ENCODE measurements around the gene C1orf167. TPM values are rescaled to one million over a fixed set of nuclear protein-coding genes. Genes with fewer than 3 reads are reported as not detected.

The C1orf167 gene
- total RNA-seq, 2 donors from 2014 or later = not detected

GRCh38 chr1:11741919-11742558 is 20.0 kb upstream of the C1orf167 start:
- peak overlapping the region; percentile 77 for H3K4me3 Mint-ChIP-seq
- H3K4me1 Mint-ChIP-seq (ENCODE audit: low read depth in 2 of 2) = peaks cover 74 to 80% of the 10 kb centered on the region in 2 donors
- no peaks in the 10 kb centered on the region for H3K9me3 Mint-ChIP-seq
- DNase-seq (ENCODE audit: low spot score) (no peak), ATAC-seq (no peak)
- H3K27ac Mint-ChIP-seq = peak overlapping the region; percentile 98 to 99
- peaks cover 10% of the 10 kb centered on the region for H3K36me3 Mint-ChIP-seq
- H3K27me3 Mint-ChIP-seq = no peaks in the 10 kb centered on the region

- no peaks in the 10 kb centered on the region for H3K9me3 Mint-ChIP-seq
- DNase-seq (ENCODE audit: low spot score) = no peak
- peaks cover 61 to 69% of the 10 kb centered on the region in 2 donors for H3K4me1 Mint-ChIP-seq (ENCODE audit: low read depth in 2 of 2)
- peak overlapping the region in 1 of 2 donors; percentile 63 for H3K27ac Mint-ChIP-seq
- no peaks in the 10 kb centered on the region for H3K27me3 Mint-ChIP-seq
- ATAC-seq = no peak
- H3K4me3 Mint-ChIP-seq = no peak overlapping the region
- peaks cover 16% of the 10 kb centered on the region for H3K36me3 Mint-ChIP-seq
These were observed 17.7 kb upstream of the C1orf167 start for GRCh38 chr1:11744287-11744686.

- Mint-ChIP-seq H3K27ac (peak overlapping the region; percentile 46 to 78), H3K36me3 (peaks cover 17% of the 10 kb centered on the region), H3K9me3 (no peaks in the 10 kb centered on the region), H3K27me3 (no peaks in the 10 kb centered on the region), H3K4me1 (ENCODE audit: low read depth in 2 of 2) (peaks cover 45 to 54% of the 10 kb centered on the region in 2 donors), H3K4me3 (peak overlapping the region; percentile 8)
- ATAC-seq = no peak
- no peak for DNase-seq (ENCODE audit: low spot score)
These were observed 15.9 kb upstream of the C1orf167 start for GRCh38 chr1:11746092-11746491.

- peak overlapping the region; percentile 8 for H3K4me3 Mint-ChIP-seq
- peaks cover 17% of the 10 kb centered on the region for H3K36me3 Mint-ChIP-seq
- peak overlapping the region; percentile 46 to 78 for H3K27ac Mint-ChIP-seq
- no peak for DNase-seq (ENCODE audit: low spot score)
- H3K27me3 Mint-ChIP-seq = no peaks in the 10 kb centered on the region
- peaks cover 37 to 46% of the 10 kb centered on the region in 2 donors for H3K4me1 Mint-ChIP-seq (ENCODE audit: low read depth in 2 of 2)
- H3K9me3 Mint-ChIP-seq = no peaks in the 10 kb centered on the region
- ATAC-seq = no peak
These were observed 15.1 kb upstream of the C1orf167 start for GRCh38 chr1:11746795-11747487.

- Mint-ChIP-seq H3K4me3 (peak overlapping the region; percentile 80), H3K27me3 (no peaks in the 10 kb centered on the region), H3K4me1 (ENCODE audit: low read depth in 2 of 2) (peaks cover 26 to 33% of the 10 kb centered on the region in 2 donors), H3K9me3 (no peaks in the 10 kb centered on the region), H3K27ac (peak overlapping the region; percentile 94 to 95), H3K36me3 (peaks cover 17% of the 10 kb centered on the region)
- ATAC-seq (peak; percentile 66 to 74), DNase-seq (ENCODE audit: low spot score) (no peak)
These were observed 13.4 kb upstream of the C1orf167 start for GRCh38 chr1:11748294-11749202.

- ATAC-seq (peak; percentile 95), DNase-seq (ENCODE audit: low spot score) (peak; percentile 86)
- Mint-ChIP-seq H3K4me3 (peak overlapping the region; percentile 80), H3K9me3 (no peaks in the 10 kb centered on the region), H3K27me3 (no peaks in the 10 kb centered on the region), H3K4me1 (ENCODE audit: low read depth in 2 of 2) (peaks cover 26 to 33% of the 10 kb centered on the region in 2 donors), H3K27ac (peak overlapping the region; percentile 94 to 95), H3K36me3 (peaks cover 17% of the 10 kb centered on the region)
These were observed 12.7 kb upstream of the C1orf167 start for GRCh38 chr1:11749203-11749689.

- no peak for DNase-seq (ENCODE audit: low spot score)
- Mint-ChIP-seq H3K27ac (no peak overlapping the region), H3K4me3 (no peak overlapping the region)
These were observed 12.0 kb upstream of the C1orf167 start for GRCh38 chr1:11749996-11750395.

GRCh38 chr1:11751087-11751486 is 10.9 kb upstream of the C1orf167 start:
- ATAC-seq = no peak
- Mint-ChIP-seq H3K27me3 (no peaks in the 10 kb centered on the region), H3K4me3 (no peak overlapping the region), H3K27ac (peak overlapping the region in 1 of 2 donors; percentile 83), H3K9me3 (no peaks in the 10 kb centered on the region), H3K36me3 (peaks cover 12% of the 10 kb centered on the region), H3K4me1 (ENCODE audit: low read depth in 2 of 2) (peaks cover 19% of the 10 kb centered on the region in 2 donors)
- DNase-seq (ENCODE audit: low spot score) = no peak

More at GRCh38 chr1:11749996-11750395, 12.0 kb upstream of the C1orf167 start:
- no peak for ATAC-seq
- Mint-ChIP-seq H3K9me3 (no peaks in the 10 kb centered on the region), H3K36me3 (peaks cover 17% of the 10 kb centered on the region), H3K27me3 (no peaks in the 10 kb centered on the region), H3K4me1 (ENCODE audit: low read depth in 2 of 2) (peaks cover 26 to 29% of the 10 kb centered on the region in 2 donors)

GRCh38 chr1:11752359-11753088 is 9.5 kb upstream of the C1orf167 start:
- Mint-ChIP-seq H3K4me1 (ENCODE audit: low read depth in 2 of 2) (peaks cover 10 to 11% of the 10 kb centered on the region in 2 donors), H3K27me3 (no peaks in the 10 kb centered on the region), H3K4me3 (no peak overlapping the region), H3K9me3 (no peaks in the 10 kb centered on the region), H3K36me3 (peaks cover 7% of the 10 kb centered on the region), H3K27ac (peak overlapping the region in 1 of 2 donors; percentile 83)
- no peak for DNase-seq (ENCODE audit: low spot score)
- ATAC-seq = no peak

GRCh38 chr1:11753555-11754208 is 8.3 kb upstream of the C1orf167 start:
- Mint-ChIP-seq H3K36me3 (peaks cover 7% of the 10 kb centered on the region), H3K9me3 (no peaks in the 10 kb centered on the region), H3K4me1 (ENCODE audit: low read depth in 2 of 2) (peaks cover 7% of the 10 kb centered on the region in 2 donors), H3K27ac (peak overlapping the region in 1 of 2 donors; percentile 83), H3K4me3 (no peak overlapping the region), H3K27me3 (no peaks in the 10 kb centered on the region)
- no peak for DNase-seq (ENCODE audit: low spot score)
- no peak for ATAC-seq

GRCh38 chr1:11757047-11757446 is 4.9 kb upstream of the C1orf167 start:
- Mint-ChIP-seq H3K4me3 (no peak overlapping the region), H3K27me3 (peaks cover 5 to 8% of the 10 kb centered on the region in 2 donors), H3K4me1 (ENCODE audit: low read depth in 2 of 2) (peaks cover 0 to 3% of the 10 kb centered on the region in 2 donors)

GRCh38 chr1:11759791-11760190 is 2.2 kb upstream of the C1orf167 start:
- H3K4me1 Mint-ChIP-seq (ENCODE audit: low read depth in 2 of 2) = peaks cover 4 to 7% of the 10 kb centered on the region in 2 donors
- no peak overlapping the region for H3K27ac Mint-ChIP-seq
- ATAC-seq (no peak), DNase-seq (ENCODE audit: low spot score) (no peak)
- H3K9me3 Mint-ChIP-seq = no peaks in the 10 kb centered on the region
- H3K4me3 Mint-ChIP-seq = no peak overlapping the region
- peaks cover 13 to 15% of the 10 kb centered on the region in 2 donors for H3K27me3 Mint-ChIP-seq
- no peaks in the 10 kb centered on the region for H3K36me3 Mint-ChIP-seq

More at GRCh38 chr1:11757047-11757446, 4.9 kb upstream of the C1orf167 start:
- no peak for DNase-seq (ENCODE audit: low spot score)
- Mint-ChIP-seq H3K27ac (no peak overlapping the region), H3K36me3 (no peaks in the 10 kb centered on the region), H3K9me3 (no peaks in the 10 kb centered on the region)
- no peak for ATAC-seq
